ENCODE measurements around the gene RAB26.

- TF ChIP-seq CTCF (CRISPR knock-in tag; IDR thresholded peaks at IDR 0.05) (no peak), BRD4 (CRISPR knock-in tag; IDR thresholded peaks at IDR 0.05) (no peak), ZNF33A (CRISPR knock-in tag; IDR thresholded peaks at IDR 0.05; ENCODE audit: borderline replicate concordance) (no peak), EP300 (IDR thresholded peaks at IDR 0.05; ENCODE audit: low read depth in 2 of 2, low read length in 2 of 2) (no peak), EP300 (CRISPR knock-in tag; IDR thresholded peaks at IDR 0.05; ENCODE audit: borderline replicate concordance) (no peak), NFYB (CRISPR knock-in tag; IDR thresholded peaks at IDR 0.05) (no peak), FOSL2 (CRISPR knock-in tag; IDR thresholded peaks at IDR 0.05) (no peak), ZHX1 (CRISPR knock-in tag; IDR thresholded peaks at IDR 0.05; ENCODE audit: low read depth) (no peak), GTF2F1 (IDR thresholded peaks at IDR 0.05; ENCODE audit: low read length) (no peak), FUBP1 (CRISPR knock-in tag; IDR thresholded peaks at IDR 0.05; ENCODE audit: borderline replicate concordance) (no peak)
Observed at GRCh38 chr16:2196981-2197511, 48.6 kb downstream of the RAB26 start.
